Breast epithelium (tissue), 3 donors: ENCODE data around the gene STX18.

ENCODE experiments used
- POLR2A ChIP-seq: fragments of 450-650 bp; IDR thresholded peaks from one replicate; pipeline ENCODE4 v1.6.1; 2016; ENCODE audit warnings: antibody characterized with exemption, mild to moderate bottlenecking, moderate library complexity
- POLR2AphosphoS5 ChIP-seq, 3 donors: sonication (generic); formaldehyde crosslinking; IDR thresholded peaks; one replicate each; pipeline ENCODE4 v1.6.1; 2017; ENCODE audit warnings: antibody characterized with exemption in 3 of 3
- TF ChIP-seq, protein P1 (sequence below), 3 donors: fragments of 450-650 bp; IDR thresholded peaks; one replicate each; pipeline ENCODE4 v1.5.1; 2016 to 2017; ENCODE audit warnings: antibody characterized with exemption in 3 of 3, mild to moderate bottlenecking in 3 of 3, moderate library complexity in 3 of 3

DNA sequence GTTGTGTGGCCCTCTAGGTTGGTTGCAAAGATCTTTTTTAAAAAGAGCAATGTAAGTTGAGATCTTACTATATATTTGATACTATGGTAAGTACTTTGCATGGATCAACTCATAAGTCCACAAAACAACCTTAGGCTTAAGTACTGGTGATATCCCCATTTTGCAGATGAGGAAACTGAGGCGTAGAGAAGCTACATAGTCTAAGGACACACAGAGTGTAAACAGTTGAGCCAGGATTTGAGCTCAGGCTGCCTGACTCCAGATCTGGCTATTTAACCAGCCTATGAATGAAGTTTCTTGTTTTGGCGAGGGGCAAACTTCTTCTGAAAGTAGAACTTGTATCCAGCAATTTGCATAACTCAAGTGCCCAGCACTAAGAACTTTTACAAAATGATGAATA, 38.6 kb upstream of the STX18 start:
- TF ChIP-seq, protein P1, sequence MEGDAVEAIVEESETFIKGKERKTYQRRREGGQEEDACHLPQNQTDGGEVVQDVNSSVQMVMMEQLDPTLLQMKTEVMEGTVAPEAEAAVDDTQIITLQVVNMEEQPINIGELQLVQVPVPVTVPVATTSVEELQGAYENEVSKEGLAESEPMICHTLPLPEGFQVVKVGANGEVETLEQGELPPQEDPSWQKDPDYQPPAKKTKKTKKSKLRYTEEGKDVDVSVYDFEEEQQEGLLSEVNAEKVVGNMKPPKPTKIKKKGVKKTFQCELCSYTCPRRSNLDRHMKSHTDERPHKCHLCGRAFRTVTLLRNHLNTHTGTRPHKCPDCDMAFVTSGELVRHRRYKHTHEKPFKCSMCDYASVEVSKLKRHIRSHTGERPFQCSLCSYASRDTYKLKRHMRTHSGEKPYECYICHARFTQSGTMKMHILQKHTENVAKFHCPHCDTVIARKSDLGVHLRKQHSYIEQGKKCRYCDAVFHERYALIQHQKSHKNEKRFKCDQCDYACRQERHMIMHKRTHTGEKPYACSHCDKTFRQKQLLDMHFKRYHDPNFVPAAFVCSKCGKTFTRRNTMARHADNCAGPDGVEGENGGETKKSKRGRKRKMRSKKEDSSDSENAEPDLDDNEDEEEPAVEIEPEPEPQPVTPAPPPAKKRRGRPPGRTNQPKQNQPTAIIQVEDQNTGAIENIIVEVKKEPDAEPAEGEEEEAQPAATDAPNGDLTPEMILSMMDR (IDR thresholded peaks at IDR 0.05), result no peak
- no peak for TF ChIP-seq POLR2A
- TF ChIP-seq POLR2AphosphoS5 (IDR thresholded peaks at IDR 0.05), result no peak
